HG03442 (cell line): ENCODE data around the gene OR4K1.
"Not testable (repeated sequence)": the region's sequence is repeated elsewhere in the genome, so short reads cannot be mapped to it uniquely, and the experiment has no call there.

ENCODE experiments used
- ATAC-seq: cut with Tn5 transposase; IDR thresholded peaks from one replicate; pipeline ENCODE4 v1.9.1; 2021; ENCODE audit warnings: mild to moderate bottlenecking, moderate library complexity; ENCODE audit not compliant: unreplicated experiment

Gene OR4K1

GRCh38 chr14:19930617-19931016 lies at the start of gene OR4K1:
Gene OR4K1 (plus strand): TSS chr14:19930917. CDS start chr14:19935667, 4,750 bp downstream.
- ATAC-seq, result no peak

- no peak for ATAC-seq
Observed at GRCh38 chr14:19895282-19895681, 35.4 kb upstream of the OR4K1 start.

- ATAC-seq, result no peak
Observed at GRCh38 chr14:19900999-19901398, 29.7 kb upstream of the OR4K1 start.

GRCh38 chr14:19902409-19902808 lies 28.3 kb upstream of the OR4K1 start:
- no peak for ATAC-seq

GRCh38 chr14:19906665-19907064 lies 24.1 kb upstream of the OR4K1 start:
- no peak for ATAC-seq

- ATAC-seq, result no peak
Observed at GRCh38 chr14:19911114-19911513, 19.6 kb upstream of the OR4K1 start.

GRCh38 chr14:19917243-19917642 lies 13.5 kb upstream of the OR4K1 start:
- no peak for ATAC-seq

GRCh38 chr14:19917955-19918518 lies 12.7 kb upstream of the OR4K1 start:
- no peak for ATAC-seq

- no peak for ATAC-seq
Observed at GRCh38 chr14:19918553-19919264, 12.0 kb upstream of the OR4K1 start.

- no peak for ATAC-seq
Observed at GRCh38 chr14:19920021-19920657, 10.6 kb upstream of the OR4K1 start, which contains the start of gene OR4K5. Gene OR4K5 (plus strand): TSS chr14:19920607. CDS start chr14:19920607, 0 bp downstream.

- ATAC-seq, result no peak
Observed at GRCh38 chr14:19941668-19942067, 11.0 kb downstream of the OR4K1 start.

- ATAC-seq, result no peak
Observed at GRCh38 chr14:19947413-19948090, 16.8 kb downstream of the OR4K1 start.

- no peak for ATAC-seq
Observed at GRCh38 chr14:19949218-19949617, 18.5 kb downstream of the OR4K1 start.

- not testable (repeated sequence) for ATAC-seq
Observed at GRCh38 chr14:19969735-19970134, 39.0 kb downstream of the OR4K1 start.

GRCh38 chr14:19974844-19975243 lies 44.1 kb downstream of the OR4K1 start:
- ATAC-seq, result no peak

- no peak for ATAC-seq
Observed at GRCh38 chr14:19975291-19975690, 44.6 kb downstream of the OR4K1 start, which contains the start of gene OR4K15. Gene OR4K15 (plus strand): TSS chr14:19975591. CDS start chr14:19975591, 0 bp downstream.
